Keratinocyte (primary cell): ENCODE data around the gene RMND5A. TPM values are rescaled to one million over a fixed set of nuclear protein-coding genes. Genes with fewer than 3 reads are reported as not detected.

ENCODE experiments used
- DNase-seq: peaks from one replicate; pipeline ENCODE4 v3.0.0-alpha.2; 2011; ENCODE audit warnings: low read depth, missing footprints, low spot score
- FAIRE-seq: peaks from 2 replicates; lab custom pipeline; 2011; peaks lifted over from hg19 to GRCh38; lab: Jason Lieb, UNC
- H2AFZ ChIP-seq: 2 replicates; pipeline ENCODE4 v1.6.0; 2012; ENCODE audit warnings: low read length, control low read depth, inconsistent platforms; ENCODE audit not compliant: control insufficient read depth
- H3K27ac ChIP-seq: 2 replicates; pipeline ENCODE4 v1.5.1; 2011; ENCODE audit warnings: low read length; ENCODE audit not compliant: control insufficient read depth, insufficient read depth
- H3K27me3 ChIP-seq: 3 replicates; pipeline ENCODE4 v1.6.0; 2011; ENCODE audit warnings: low read length; ENCODE audit not compliant: control insufficient read depth, insufficient read depth; ENCODE audit errors: extremely low read depth
- H3K36me3 ChIP-seq, 2 experiments: 2 replicates in 1 of 2; 3 replicates in 1 of 2; pipeline ENCODE4 v1.5.1; 2011; ENCODE audit warnings: low read length in 2 of 2, mild to moderate bottlenecking in 1 of 2; ENCODE audit not compliant: control insufficient read depth in 2 of 2, insufficient read depth in 2 of 2; ENCODE audit errors: extremely low read depth in 1 of 2
- H3K4me1 ChIP-seq: 3 replicates; pipeline ENCODE4 v1.5.1; 2011; ENCODE audit warnings: low read length; ENCODE audit not compliant: control insufficient read depth, insufficient read depth; ENCODE audit errors: extremely low read depth
- H3K4me2 ChIP-seq: 3 replicates; pipeline ENCODE4 v1.6.0; 2011; ENCODE audit warnings: low read depth, low read length; ENCODE audit not compliant: control insufficient read depth, insufficient read depth; ENCODE audit errors: extremely low read depth
- H3K4me3 ChIP-seq, 3 experiments: fragments of 200-600 bp in 1 of 3; sonication (generic) in 1 of 3; 2 replicates in 2 of 3; 3 replicates in 1 of 3; pipeline ENCODE4 v1.5.1; 2011 to 2016; ENCODE audit warnings: low read length in 3 of 3, mild to moderate bottlenecking in 3 of 3, control low read depth in 2 of 3, inconsistent platforms in 1 of 3, low read depth in 1 of 3, mixed read lengths in 1 of 3, mixed run types in 1 of 3, moderate library complexity in 1 of 3; ENCODE audit not compliant: control insufficient read depth in 2 of 3, insufficient read depth in 2 of 3; ENCODE audit errors: extremely low read depth in 1 of 3
- H3K79me2 ChIP-seq: 2 replicates; pipeline ENCODE4 v1.6.0; 2012; ENCODE audit warnings: low read length; ENCODE audit not compliant: control insufficient read depth, insufficient read depth
- H3K9ac ChIP-seq: 3 replicates; pipeline ENCODE4 v1.6.0; 2011; ENCODE audit warnings: low read length; ENCODE audit not compliant: control insufficient read depth, insufficient read depth; ENCODE audit errors: extremely low read depth
- H3K9me1 ChIP-seq: 3 replicates; pipeline ENCODE4 v1.6.0; 2011; ENCODE audit warnings: low read length; ENCODE audit not compliant: control insufficient read depth, insufficient read depth; ENCODE audit errors: extremely low read depth
- H3K9me3 ChIP-seq: 2 replicates; pipeline ENCODE4 v1.5.1; 2012; ENCODE audit warnings: low read depth, low read length; ENCODE audit not compliant: control insufficient read depth
- H4K20me1 ChIP-seq: 3 replicates; pipeline ENCODE4 v1.6.0; 2011; ENCODE audit warnings: low read length; ENCODE audit not compliant: control insufficient read depth, insufficient read depth; ENCODE audit errors: extremely low read depth
- CTCF ChIP-seq, 3 experiments: IDR thresholded peaks in 1 of 3; conservative IDR thresholded peaks in 1 of 3; optimal IDR thresholded peaks in 1 of 3; 2 replicates in 2 of 3; 3 replicates in 1 of 3; pipeline versions ENCODE3 to v1.5.1; 2011; ENCODE audit warnings: low read length in 3 of 3, mild to moderate bottlenecking in 3 of 3, moderate library complexity in 2 of 3, control low read depth in 1 of 3, inconsistent platforms in 1 of 3; ENCODE audit not compliant: insufficient read depth in 2 of 3; ENCODE audit errors: extremely low read depth in 1 of 3
- EZH2 ChIP-seq: IDR thresholded peaks from one replicate; pipeline ENCODE4 v1.6.1; 2012; ENCODE audit warnings: inconsistent platforms, mild to moderate bottlenecking, low read length, moderate library complexity
- dilution Hi-C: fragments of 300-500 bp; cut with MboI; formaldehyde crosslinking; loops from one replicate; pipeline ENCODE4 v1.7.0; 2020; ENCODE audit warnings: low sequenced_read_pairs; ENCODE audit not compliant: extremely low pct_ligation_motif_present
- polyA plus RNA-seq, 5 experiments: library from polyadenylated mRNA; depleted of rRNA in 3 of 5; stranded (reverse) in 3 of 5; stranded (forward) in 1 of 5; unstranded in 1 of 5; fragments of >200 nt; gene quantifications; 1 replicate in 1 of 5; 2 replicates in 3 of 5; 3 replicates in 1 of 5; pipeline versions ENCODE4 v1.2.1 to v1.2.3, GENCODE V29; 2011 to 2012; ENCODE audit warnings: missing spikeins in 2 of 5, low read depth in 1 of 5, low replicate concordance in 1 of 5

The RMND5A gene
- polyA plus RNA-seq, 1 donor (not counting 4 experiments of a cell fraction or from before 2014, with no cell fraction given) = 26.0 TPM

GRCh38 chr2:86700690-86701089 lies 19.4 kb upstream of the RMND5A start:
- no peaks in the 10 kb centered on the region for H3K79me2 ChIP-seq
- H3K27ac ChIP-seq = no peak overlapping the region
- H3K4me2 ChIP-seq = no peak overlapping the region
- dilution Hi-C loops = no loop called here
- H3K9me3 ChIP-seq = peaks cover 2% of the 10 kb centered on the region
- FAIRE-seq = no peak
- no peaks in the 10 kb centered on the region for H3K27me3 ChIP-seq
- no peak for TF ChIP-seq CTCF (optimal IDR thresholded peaks at IDR 0.05 in 1 of 3, IDR thresholded peaks at IDR 0.05 in 1 of 3, conservative IDR thresholded peaks at IDR 0.05 in 1 of 3; ENCODE audit: extremely low read depth in 1 of 3, insufficient read depth in 2 of 3, low read length in 3 of 3)
- no peak for TF ChIP-seq EZH2
- H3K36me3 ChIP-seq = no peaks in the 10 kb centered on the region
- H3K9ac ChIP-seq = no peak overlapping the region
- H2AFZ ChIP-seq = no peak overlapping the region
- no peak overlapping the region for H3K4me3 ChIP-seq
- H4K20me1 ChIP-seq = no peaks in the 10 kb centered on the region
- DNase-seq = no peak
- peaks cover 27% of the 10 kb centered on the region for H3K4me1 ChIP-seq
- no peaks in the 10 kb centered on the region for H3K9me1 ChIP-seq

GRCh38 chr2:86703704-86704361 lies 16.3 kb upstream of the RMND5A start:
- Histone ChIP-seq H3K9me1 (no peaks in the 10 kb centered on the region), H3K4me1 (peaks cover 20% of the 10 kb centered on the region), H3K4me3 (peak overlapping the region in 2 of 3 experiments; percentile 50 to 61), H3K79me2 (no peaks in the 10 kb centered on the region), H4K20me1 (no peaks in the 10 kb centered on the region), H3K9me3 (no peaks in the 10 kb centered on the region), H3K9ac (peak overlapping the region; percentile 68), H3K27ac (peak overlapping the region; percentile 83), H3K36me3 (no peaks in the 10 kb centered on the region), H2AFZ (peak overlapping the region; percentile 59), H3K4me2 (peak overlapping the region; percentile 64), H3K27me3 (no peaks in the 10 kb centered on the region)
- dilution Hi-C loops = no loop called here
- DNase-seq (peak; percentile 91), FAIRE-seq (peak; percentile 95)
- TF ChIP-seq CTCF (optimal IDR thresholded peaks at IDR 0.05 in 1 of 3, IDR thresholded peaks at IDR 0.05 in 1 of 3, conservative IDR thresholded peaks at IDR 0.05 in 1 of 3; ENCODE audit: extremely low read depth in 1 of 3, insufficient read depth in 2 of 3, low read length in 3 of 3) = peak in 1 of 3 experiments; percentile 17
- TF ChIP-seq EZH2 = no peak
